Eye (tissue), 1 donor: ENCODE data around the gene KIAA2012.

Source experiments
- DNase-seq: peaks from one replicate; pipeline ENCODE4 v3.0.0-alpha.2; 2015

The KIAA2012 gene

GRCh38 chr2:202072737-202073401 lies at the start of gene KIAA2012:
Gene KIAA2012, plus strand, starts transcription at chr2:202073255. Its CDS starts 373 bp downstream, at chr2:202073628.
- DNase-seq, result peak; percentile 72

GRCh38 chr2:202023904-202024266 lies 49.2 kb upstream of the KIAA2012 start:
- no peak for DNase-seq

- no peak for DNase-seq
Observed at GRCh38 chr2:202024871-202025270, 48.2 kb upstream of the KIAA2012 start.

GRCh38 chr2:202025816-202026215 lies 47.2 kb upstream of the KIAA2012 start:
- no peak for DNase-seq

- DNase-seq, result no peak
Observed at GRCh38 chr2:202026507-202026906, 46.5 kb upstream of the KIAA2012 start.

GRCh38 chr2:202030691-202031090 lies 42.4 kb upstream of the KIAA2012 start:
- no peak for DNase-seq

GRCh38 chr2:202031246-202031951 lies 41.7 kb upstream of the KIAA2012 start:
- peak; percentile 44 for DNase-seq

- DNase-seq, result peak; percentile 92
Observed at GRCh38 chr2:202032846-202033316, 40.2 kb upstream of the KIAA2012 start.

- peak; percentile 96 for DNase-seq
Observed at GRCh38 chr2:202033317-202034248, 39.5 kb upstream of the KIAA2012 start, which contains the start of gene FZD7. Gene FZD7, plus strand, starts transcription at chr2:202033855. Its CDS starts 793 bp downstream, at chr2:202034648.

- DNase-seq, result peak; percentile 81
Observed at GRCh38 chr2:202034249-202035088, 38.6 kb upstream of the KIAA2012 start.

GRCh38 chr2:202035089-202035940 lies 37.7 kb upstream of the KIAA2012 start:
- peak; percentile 90 for DNase-seq

GRCh38 chr2:202035941-202036372 lies 37.1 kb upstream of the KIAA2012 start:
- DNase-seq, result no peak

- peak; percentile 77 for DNase-seq
Observed at GRCh38 chr2:202036601-202037037, 36.4 kb upstream of the KIAA2012 start.

GRCh38 chr2:202037086-202037485 lies 36.0 kb upstream of the KIAA2012 start:
- peak; percentile 58 for DNase-seq

- DNase-seq, result peak; percentile 48
Observed at GRCh38 chr2:202038471-202039277, 34.4 kb upstream of the KIAA2012 start.

GRCh38 chr2:202039278-202040078 lies 33.6 kb upstream of the KIAA2012 start:
- DNase-seq, result peak; percentile 55

- DNase-seq, result peak; percentile 26
Observed at GRCh38 chr2:202040079-202040844, 32.8 kb upstream of the KIAA2012 start.

GRCh38 chr2:202042444-202042843 lies 30.6 kb upstream of the KIAA2012 start:
- no peak for DNase-seq
